A549 (cell line): ENCODE results near the gene SPIRE1. TPM values are rescaled to one million over a fixed set of nuclear protein-coding genes. Genes with fewer than 3 reads are reported as not detected.

Experiments used
- ATAC-seq, 2 experiments: fragments of 200-7000 bp in 1 of 2; fragments of >200 bp in 1 of 2; cut with Nextera tagmentation in 1 of 2; cut with Tn5 transposase in 1 of 2; 3 replicates each; pipeline versions ENCODE4 v1.8.0 to v1.9.1; 2018 to 2020; ENCODE audit warnings: mild to moderate bottlenecking in 1 of 2, moderate library complexity in 1 of 2
- CTCF ChIA-PET: fragments of 300-600 bp; sonication (Branson Sonifier 250); formaldehyde crosslinking; extraction: SDS; loops from one replicate; lab custom pipeline; 2021; ENCODE audit warnings: antibody characterized with exemption, inconsistent platforms; lab: Yijun Ruan, JAX
- POLR2A ChIA-PET: fragments of 350-600 bp; formaldehyde crosslinking; extraction: SDS; loops from one replicate; lab custom pipeline; 2021; ENCODE audit warnings: antibody characterized with exemption, inconsistent platforms; lab: Yijun Ruan, JAX
- DNase-seq, 2 experiments: peaks; one replicate each; pipeline versions ENCODE4 v3.0.0 to v3.0.0-alpha.2; 2011 to 2016; ENCODE audit warnings: low read depth in 1 of 2, low spot score in 1 of 2
- FAIRE-seq: peaks from 2 replicates; lab custom pipeline; 2011; peaks lifted over from hg19 to GRCh38; lab: Jason Lieb, UNC
- H3K27ac ChIP-seq, 2 experiments: fragments of >200 bp; sonication (Bioruptor Twin); formaldehyde crosslinking; 3 replicates each; pipeline ENCODE4 v1.5.1; 2016 to 2017
- H3K4me1 ChIP-seq: fragments of >200 bp; sonication (Bioruptor Twin); formaldehyde crosslinking; 3 replicates; pipeline ENCODE4 v1.6.1; 2016
- H3K4me2 ChIP-seq: fragments of >200 bp; sonication (Bioruptor Twin); formaldehyde crosslinking; 3 replicates; pipeline ENCODE4 v1.6.1; 2016
- H3K4me3 ChIP-seq: fragments of >200 bp; sonication (Bioruptor Twin); formaldehyde crosslinking; 3 replicates; pipeline ENCODE4 v1.5.1; 2016
- H3K9me3 ChIP-seq: fragments of >200 bp; sonication (Bioruptor Twin); formaldehyde crosslinking; 3 replicates; pipeline ENCODE4 v1.6.1; 2016
- BHLHE40 ChIP-seq: IDR thresholded peaks from 2 replicates; pipeline ENCODE4 v1.6.1; 2012; ENCODE audit warnings: low read depth, low read length, inconsistent platforms
- CBX8 ChIP-seq: fragments of 200-600 bp; sonication (generic); IDR thresholded peaks from 2 replicates; pipeline ENCODE4 v1.6.1; 2016
- CEBPB ChIP-seq, 2 experiments: fragments of >200 bp in 1 of 2; sonication (Bioruptor Twin) in 1 of 2; formaldehyde crosslinking in 1 of 2; IDR thresholded peaks; 2 replicates each; pipeline ENCODE4 v1.6.1; 2012 to 2016
- CHD2 ChIP-seq: fragments of 150-350 bp; IDR thresholded peaks from 2 replicates; pipeline ENCODE4 v1.6.1; 2014; ENCODE audit warnings: low read length; ENCODE audit not compliant: partially characterized antibody
- EHF ChIP-seq: fragments of 250-450 bp; sonication (Bioruptor Pico); IDR thresholded peaks from 2 replicates; pipeline ENCODE4 v1.5.0; 2020; ENCODE audit warnings: mild to moderate bottlenecking
- EP300 ChIP-seq, 2 experiments: fragments of >200 bp; sonication (Bioruptor Twin); formaldehyde crosslinking; IDR thresholded peaks; 2 replicates in 1 of 2; 3 replicates in 1 of 2; pipeline ENCODE4 v1.6.1; 2016 to 2017
- FOSB ChIP-seq: fragments of 250-450 bp; sonication (Bioruptor Pico); IDR thresholded peaks from 2 replicates; pipeline ENCODE4 v1.5.0; 2020; ENCODE audit warnings: mild to moderate bottlenecking, moderate library complexity
- FOSL2 ChIP-seq, 2 experiments: fragments of 450-650 bp in 1 of 2; fragments of >200 bp in 1 of 2; sonication (Bioruptor Twin) in 1 of 2; formaldehyde crosslinking; IDR thresholded peaks; 2 replicates each; pipeline versions ENCODE4 v1.5.0 to v1.6.1; 2016 to 2020; ENCODE audit warnings: mild to moderate bottlenecking in 1 of 2, moderate library complexity in 1 of 2
- FOXS1 ChIP-seq: fragments of 250-450 bp; sonication (Bioruptor Pico); IDR thresholded peaks from 2 replicates; pipeline ENCODE4 v1.5.0; 2020; ENCODE audit warnings: mild to moderate bottlenecking, moderate library complexity
- HES2 ChIP-seq: fragments of >200 bp; sonication (Bioruptor Twin); formaldehyde crosslinking; IDR thresholded peaks from 2 replicates; pipeline ENCODE4 v1.6.1; 2016
- HOXA7 ChIP-seq: fragments of 250-450 bp; sonication (Bioruptor Pico); IDR thresholded peaks from 2 replicates; pipeline ENCODE4 v1.5.0; 2020; ENCODE audit warnings: mild to moderate bottlenecking, moderate library complexity
- HOXB13 ChIP-seq: fragments of 250-450 bp; sonication (Bioruptor Pico); IDR thresholded peaks from 2 replicates; pipeline ENCODE4 v1.5.0; 2020; ENCODE audit warnings: low read depth, mild to moderate bottlenecking, moderate library complexity
- HOXB5 ChIP-seq: fragments of 250-450 bp; sonication (Bioruptor Pico); IDR thresholded peaks from 2 replicates; pipeline ENCODE4 v1.5.0; 2020; ENCODE audit warnings: mild to moderate bottlenecking, moderate library complexity
- JUNB ChIP-seq: fragments of >200 bp; sonication (Bioruptor Twin); formaldehyde crosslinking; IDR thresholded peaks from 2 replicates; pipeline ENCODE4 v1.6.1; 2016
- KDM1A ChIP-seq: fragments of 200-600 bp; sonication (generic); IDR thresholded peaks from 2 replicates; pipeline ENCODE4 v1.6.1; 2016; ENCODE audit warnings: low read depth, mild to moderate bottlenecking
- MAFK ChIP-seq: fragments of 450-650 bp; IDR thresholded peaks from 2 replicates; pipeline ENCODE4 v1.6.1; 2014; ENCODE audit not compliant: partially characterized antibody
- MYC ChIP-seq: IDR thresholded peaks from 2 replicates; pipeline ENCODE4 v1.6.1; 2012; ENCODE audit warnings: mild to moderate bottlenecking, inconsistent platforms, low read length, improper control_type of control experiment, borderline replicate concordance
- NPAS2 ChIP-seq: fragments of 250-450 bp; sonication (Bioruptor Pico); IDR thresholded peaks from 2 replicates; pipeline ENCODE4 v1.8.0; 2022; ENCODE audit warnings: mild to moderate bottlenecking, moderate library complexity, borderline replicate concordance
- PBX3 ChIP-seq: IDR thresholded peaks from 2 replicates; pipeline ENCODE4 v1.6.1; 2012
- PHF8 ChIP-seq: fragments of 200-600 bp; sonication (generic); IDR thresholded peaks from 2 replicates; pipeline ENCODE4 v1.6.1; 2016; ENCODE audit warnings: low read depth, mild to moderate bottlenecking, antibody characterized with exemption, moderate library complexity, borderline replicate concordance
- SREBF2 ChIP-seq: fragments of 450-650 bp; IDR thresholded peaks from 2 replicates; pipeline ENCODE4 v1.6.1; 2014; ENCODE audit warnings: mild to moderate bottlenecking, moderate library complexity
- ZFP36 ChIP-seq: fragments of 450-650 bp; IDR thresholded peaks from 2 replicates; pipeline ENCODE4 v1.6.1; 2014; ENCODE audit warnings: borderline replicate concordance; ENCODE audit not compliant: partially characterized antibody
- ZNF302 ChIP-seq: fragments of 250-450 bp; sonication (Bioruptor Pico); IDR thresholded peaks from 2 replicates; pipeline ENCODE4 v1.9.0; 2021; ENCODE audit warnings: inconsistent platforms, mild to moderate bottlenecking, moderate library complexity
- WGBS: methylation state at CpG from one replicate; pipeline ENCODE4 v1.1.6; 2017; ENCODE audit errors: missing lambda C conversion rate; 5-methylcytosine and 5-hydroxymethylcytosine counted together
- polyA plus RNA-seq, 4 experiments: library from polyadenylated mRNA; depleted of rRNA in 3 of 4; stranded (reverse); fragments of >200 nt; fragmentation: RNase III in 1 of 4; extraction: RNeasy Plus Mini Kit Qiagen cat#74134 plus additional on column Dnase treatment in 1 of 4; gene quantifications; 2 replicates in 3 of 4; 3 replicates in 1 of 4; pipeline ENCODE4 v1.2.3, GENCODE V29; 2011 to 2017

Gene SPIRE1
- polyA plus RNA-seq, 2 of the 4 experiments (the other 2 are of a cell fraction) = 8.3 to 29.4 TPM

- Histone ChIP-seq H3K9me3 (no peaks in the 10 kb centered on the region), H3K27ac (no peak overlapping the region), H3K4me2 (no peak overlapping the region), H3K4me1 (no peaks in the 10 kb centered on the region), H3K4me3 (no peak overlapping the region)
- 91% methylated on average over 2 of the region's 2 CpGs for WGBS
- TF ChIP-seq JUNB = no peak
- TF ChIP-seq FOSL2 (IDR thresholded peaks at IDR 0.05) = no peak
- peak; percentile 18; the same call in 1 of the 2 replicates for TF ChIP-seq FOSL2 (CRISPR knock-in tag; IDR thresholded peaks at IDR 0.05)
- no peak for ATAC-seq
- ChIA-PET CTCF (no interaction called here), POLR2A (no interaction called here)
- DNase-seq = no peak
- no peak for FAIRE-seq
Observed at GRCh38 chr18:12534820-12535219, 123.1 kb downstream of the SPIRE1 start.

GRCh38 chr18:12532661-12533060 is 125.2 kb downstream of the SPIRE1 start:
- POLR2A ChIA-PET = no interaction called here
- no peak for FAIRE-seq
- TF ChIP-seq KDM1A = no peak
- TF ChIP-seq HOXB5 (CRISPR knock-in tag) = no peak
- no peak for TF ChIP-seq EP300 (IDR thresholded peaks at IDR 0.05)
- no peak for TF ChIP-seq PHF8
- no peak for TF ChIP-seq CHD2
- TF ChIP-seq CEBPB (IDR thresholded peaks at IDR 0.05) = no peak
- TF ChIP-seq HES2 = no peak
- TF ChIP-seq MYC = no peak
- TF ChIP-seq MAFK = no peak

GRCh38 chr18:12531749-12532148 is 126.2 kb downstream of the SPIRE1 start:
- H3K4me2 ChIP-seq = no peak overlapping the region
- TF ChIP-seq CHD2 (no peak), SREBF2 (no peak), EHF (CRISPR knock-in tag) (no peak), FOXS1 (CRISPR knock-in tag) (no peak), HOXB13 (CRISPR knock-in tag) (no peak), BHLHE40 (no peak), FOSB (CRISPR knock-in tag) (no peak), PBX3 (no peak), ZFP36 (no peak), PHF8 (no peak), ZNF302 (CRISPR knock-in tag) (no peak), NPAS2 (CRISPR knock-in tag) (no peak), HOXA7 (CRISPR knock-in tag) (no peak), CBX8 (no peak), CEBPB (IDR thresholded peaks at IDR 0.05) (no peak)
- TF ChIP-seq, all 56 proteins: peak for 0
- DNase-seq (no peak), FAIRE-seq (no peak), ATAC-seq (no peak)
- POLR2A ChIA-PET = no interaction called here
- CTCF ChIA-PET = no interaction called here
- no peaks in the 10 kb centered on the region for H3K9me3 ChIP-seq
- no peak overlapping the region for H3K4me3 ChIP-seq
- WGBS = 11% methylated on average over 1 of the region's 1 CpG
- no peaks in the 10 kb centered on the region for H3K4me1 ChIP-seq
- no peak overlapping the region for H3K27ac ChIP-seq

More at GRCh38 chr18:12532661-12533060, 125.2 kb downstream of the SPIRE1 start:
- no peak for DNase-seq
- whole genome bisulfite sequencing = 85% methylated on average over 3 of the region's 3 CpGs
- no peak overlapping the region for H3K4me2 ChIP-seq
- no peak for ATAC-seq
- H3K4me1 ChIP-seq = no peaks in the 10 kb centered on the region
- no peak overlapping the region for H3K4me3 ChIP-seq
- H3K9me3 ChIP-seq = no peaks in the 10 kb centered on the region
- CTCF ChIA-PET = interaction anchor here (0.5 to 1.6 kb wide), 4 partner anchors 9 to 439 kb away, joined by 3 to 4 read pairs (median 3); partner anchors contain the start of gene ANKRD62
- no peak overlapping the region for H3K27ac ChIP-seq
